Measurements from ENCODE around the gene SDHA.
"Not testable (repeated sequence)": the region's sequence is repeated elsewhere in the genome, so short reads cannot be mapped to it uniquely, and the experiment has no call there.

SDHA gene

DNA sequence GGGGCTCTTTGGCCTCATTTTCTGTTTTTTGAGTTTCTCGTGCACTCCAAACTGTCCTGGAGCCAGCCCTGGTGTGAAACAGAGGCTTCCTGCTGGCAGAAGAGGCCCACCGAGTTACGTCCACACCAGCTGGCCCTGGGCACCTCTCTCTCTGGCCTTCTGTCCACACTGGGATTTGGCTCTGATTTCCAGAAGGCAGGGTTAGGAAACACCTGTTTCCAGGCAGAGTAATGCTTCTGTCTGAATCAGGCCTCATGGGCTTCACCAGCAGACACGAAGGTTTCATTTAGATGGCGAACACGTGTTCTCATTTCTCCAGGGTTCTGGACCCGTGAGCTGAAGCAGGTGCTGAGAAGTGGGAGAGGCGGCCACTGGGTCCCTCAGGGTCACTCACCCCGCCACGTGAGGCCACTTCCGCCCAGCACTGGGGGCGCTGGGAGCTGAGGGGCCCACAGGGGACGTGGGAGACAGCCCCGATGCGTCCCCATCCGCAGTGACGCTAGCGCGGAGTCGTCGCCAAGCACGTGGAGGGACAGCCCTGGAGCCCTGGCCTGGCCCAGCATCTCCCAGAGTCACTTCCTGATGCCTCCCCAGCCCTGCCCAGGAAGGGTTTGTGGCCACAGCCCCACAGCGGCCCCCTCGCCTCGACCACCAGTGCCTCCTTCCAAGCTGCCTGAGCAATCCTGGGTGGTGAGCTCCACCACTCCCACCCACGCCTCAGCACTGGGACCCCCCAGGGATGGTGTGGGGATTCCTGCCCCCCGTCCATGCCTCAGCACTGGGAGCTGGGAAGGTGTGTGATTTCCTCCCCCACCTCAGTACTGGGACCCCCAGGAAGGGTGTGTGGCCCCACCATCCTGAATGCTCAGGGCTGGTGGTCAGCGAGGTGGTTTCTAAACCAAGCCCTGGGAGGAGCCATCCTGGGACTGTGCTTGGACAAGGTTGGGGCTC, 31.8 kb upstream of the SDHA start:
- no peak for DNase-seq

GRCh38 chr5:187042-187431, 31.1 kb upstream of the SDHA start:
- no peak for DNase-seq

- DNase-seq: no peak
These were observed 30.3 kb upstream of the SDHA start for GRCh38 chr5:187617-188451.

GRCh38 chr5:188488-189481, 29.3 kb upstream of the SDHA start:
- DNase-seq: peak; percentile 88

DNA sequence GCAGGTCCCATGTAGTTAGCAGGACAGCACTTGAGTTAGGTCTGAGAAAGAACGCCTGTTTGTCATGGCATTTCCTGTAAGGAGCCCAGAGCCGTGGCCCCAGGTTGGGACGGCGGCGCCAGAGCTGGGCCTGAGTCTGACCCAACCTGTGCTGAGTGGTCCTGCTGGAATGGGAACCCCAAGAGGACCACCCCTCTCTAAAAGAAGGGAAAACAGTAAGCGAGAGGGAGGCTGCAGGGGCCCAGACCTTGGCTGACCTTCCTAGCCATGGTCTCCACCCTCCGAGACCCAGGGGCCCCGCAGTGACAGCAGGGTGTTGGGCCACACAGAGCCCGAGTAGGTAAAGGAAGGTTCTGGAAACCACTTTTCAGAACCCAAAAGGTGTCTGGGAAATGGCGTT, 28.6 kb upstream of the SDHA start:
- no peak for DNase-seq

DNA sequence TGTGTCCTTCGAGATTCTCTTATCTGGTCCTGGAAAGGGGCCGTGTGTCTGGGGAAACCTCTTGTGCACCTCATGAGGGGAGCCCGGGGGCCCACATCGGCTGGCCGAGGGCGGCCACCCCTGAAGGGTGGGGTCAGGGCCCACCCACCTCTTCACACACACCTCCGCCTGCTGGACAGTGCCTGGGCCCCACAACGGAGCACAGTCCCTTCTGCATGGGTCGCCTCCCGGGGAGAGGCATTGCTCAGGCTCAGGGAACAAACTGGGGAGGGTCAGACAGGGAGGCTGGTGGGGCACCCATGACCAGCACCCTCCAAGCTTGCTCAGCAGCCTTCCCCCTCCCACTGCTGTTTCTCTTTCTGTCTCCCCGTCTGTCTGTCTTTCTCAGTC, 28.1 kb upstream of the SDHA start:
- no peak for DNase-seq

DNA sequence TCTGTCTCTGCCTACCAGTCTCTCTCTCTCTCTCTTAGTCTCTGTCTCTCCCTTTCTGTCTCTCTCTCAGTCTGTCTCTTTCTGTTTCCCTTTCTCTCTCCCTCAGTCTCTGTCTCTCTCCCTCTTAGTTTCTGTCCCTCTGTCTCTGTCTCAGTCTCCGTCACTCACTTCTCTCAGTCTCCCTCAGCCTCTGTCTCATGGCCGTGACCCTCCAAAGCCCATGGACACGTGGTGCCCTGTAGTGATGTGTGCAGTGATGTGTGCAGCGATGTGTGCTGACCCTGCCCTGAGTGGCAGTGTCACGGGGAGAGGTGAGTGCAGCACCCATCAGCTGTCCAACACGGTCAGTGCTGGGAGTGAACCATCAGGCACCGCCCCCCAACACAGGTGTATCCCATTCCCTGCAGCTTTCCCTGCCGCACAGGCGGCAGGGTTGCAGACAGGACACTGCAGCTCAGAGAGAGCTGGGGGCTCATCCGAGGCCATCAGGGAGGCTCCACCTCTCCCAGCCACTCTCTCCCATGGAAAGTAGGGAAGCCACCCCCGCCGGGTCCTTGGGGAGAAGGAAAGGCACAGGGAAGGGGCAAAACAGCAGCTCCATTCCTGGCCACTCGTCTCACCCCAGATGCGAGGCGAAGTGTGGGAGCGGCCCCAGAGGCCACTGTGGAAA, 27.6 kb upstream of the SDHA start:
- DNase-seq: no peak

GRCh38 chr5:191036-191948, 26.8 kb upstream of the SDHA start, which contains the start of gene LRRC14B:
TSS of gene LRRC14B (plus strand) at chr5:191495. CDS start at chr5:191539, 44 bp downstream.
- peak; percentile 43 for DNase-seq

DNA sequence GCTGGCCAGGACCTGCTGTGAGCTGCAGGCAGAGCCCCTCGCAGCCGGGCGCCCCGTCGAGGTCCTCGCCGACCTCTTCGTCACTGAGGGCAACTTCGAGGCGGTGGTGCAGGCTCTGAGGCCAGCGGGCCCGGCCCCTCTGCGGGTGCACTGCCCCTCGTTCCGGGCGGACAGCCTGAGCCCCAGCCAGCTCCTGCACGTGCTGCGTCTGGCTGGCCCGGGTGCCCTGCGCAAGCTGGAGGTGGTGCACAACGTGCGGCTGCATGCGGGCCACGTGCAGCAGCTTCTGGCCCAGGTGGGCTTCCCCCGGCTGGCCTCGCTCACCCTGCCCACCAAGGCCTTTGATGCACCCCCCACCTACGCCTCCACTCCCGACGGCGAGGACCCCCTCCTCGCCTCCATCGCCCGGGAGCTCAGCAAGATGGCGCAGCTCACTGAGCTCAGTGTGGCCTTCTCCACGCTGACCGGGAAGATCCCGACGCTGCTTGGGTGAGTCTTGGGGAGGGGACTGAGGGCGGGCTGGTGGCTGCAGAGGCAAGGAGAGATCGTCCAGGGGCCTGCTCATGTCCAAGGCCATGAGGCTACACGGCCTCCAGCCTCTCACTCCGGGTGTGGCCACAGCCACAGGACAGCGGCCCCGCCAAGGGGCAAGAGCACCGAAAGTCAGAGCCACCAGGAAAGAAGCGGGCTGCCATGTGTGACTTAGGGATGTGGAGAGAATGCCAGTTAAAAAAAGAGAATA, 26.0 kb upstream of the SDHA start:
- no peak for DNase-seq

- DNase-seq: no peak
These were observed 25.5 kb upstream of the SDHA start for GRCh38 chr5:192691-192969.

GRCh38 chr5:192970-193831, 24.9 kb upstream of the SDHA start:
- no peak for DNase-seq

DNA sequence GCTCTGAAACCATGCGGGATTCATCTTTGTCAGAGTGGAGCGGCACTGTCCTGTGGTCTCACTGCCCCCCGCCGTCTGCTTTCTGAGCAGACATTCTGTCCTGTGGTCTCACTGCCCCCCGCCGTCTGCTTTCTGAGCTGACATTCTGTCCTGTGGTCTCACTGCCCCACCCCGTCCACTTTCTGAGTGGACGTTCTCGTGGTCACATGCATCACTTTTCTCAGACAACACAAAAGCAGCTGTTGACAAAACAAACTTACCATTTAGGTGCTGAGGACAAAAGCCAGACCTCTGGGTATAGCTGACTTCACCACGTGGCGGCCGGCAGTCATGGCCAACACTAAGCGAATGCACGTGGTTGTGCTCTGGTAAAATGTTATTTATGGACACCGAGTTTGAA, 24.0 kb upstream of the SDHA start:
- DNase-seq: no peak

- DNase-seq: no peak
These were observed 23.4 kb upstream of the SDHA start for GRCh38 chr5:194603-195209.

- no peak for DNase-seq
These were observed 22.5 kb upstream of the SDHA start for GRCh38 chr5:195401-196160.

DNA sequence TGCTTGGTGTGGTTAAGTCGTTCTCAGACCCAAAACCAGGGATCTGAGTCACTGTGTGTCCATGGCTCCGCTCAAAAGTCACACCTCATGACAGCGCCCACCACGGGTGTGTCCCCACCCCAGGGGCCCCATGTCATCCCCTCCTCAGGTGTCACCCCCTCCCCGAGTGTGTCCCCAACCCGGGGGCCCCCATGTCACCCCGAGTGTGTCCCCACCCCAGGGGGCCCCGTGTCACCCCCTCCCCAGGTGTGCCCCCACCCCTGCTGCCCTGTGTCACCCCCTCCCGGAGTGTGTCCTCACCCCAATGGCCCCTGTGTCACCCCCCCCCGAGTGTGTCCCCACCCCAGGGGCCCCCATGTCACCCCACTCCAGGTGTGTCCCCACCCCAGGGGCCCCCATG, 21.8 kb upstream of the SDHA start:
- no peak for DNase-seq

DNA sequence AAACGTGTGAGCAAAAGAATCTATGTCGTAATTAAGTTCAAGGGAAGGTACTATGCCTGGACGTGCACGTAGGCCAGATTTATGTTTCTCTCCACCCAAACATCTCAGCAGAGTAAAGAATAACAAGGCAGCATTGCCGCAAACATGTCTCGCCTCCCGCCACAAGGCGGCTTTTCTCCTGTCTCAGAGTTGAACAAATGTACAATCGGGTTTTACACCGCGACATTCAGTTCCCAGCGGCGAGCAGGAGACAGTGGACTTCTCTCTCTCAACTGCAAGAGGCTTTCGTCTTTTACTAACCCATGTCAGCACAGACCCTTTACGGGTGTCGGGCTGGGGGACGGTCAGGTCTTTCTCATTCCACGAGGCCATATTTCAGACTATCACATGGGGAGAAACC, 21.1 kb upstream of the SDHA start:
- DNase-seq: not testable (repeated sequence)

- no peak for DNase-seq
These were observed 20.1 kb upstream of the SDHA start for GRCh38 chr5:197892-198489.
